Mucosa of rectum (tissue), 2 donors: ENCODE measurements around the gene GH1.
"Not testable (repeated sequence)": the region's sequence is repeated elsewhere in the genome, so short reads cannot be mapped to it uniquely, and the experiment has no call there.

Source experiments
- H3K27ac ChIP-seq, 2 donors: one replicate each; pipeline ENCODE4 v1.7.0; 2013; ENCODE audit warnings: inconsistent platforms in 2 of 2, low read depth in 2 of 2, low read length in 2 of 2
- H3K27me3 ChIP-seq, 2 donors: one replicate each; pipeline ENCODE4 v1.7.0; 2013; ENCODE audit warnings: low read length in 2 of 2; ENCODE audit not compliant: control insufficient read depth in 2 of 2, insufficient read depth in 2 of 2
- H3K36me3 ChIP-seq, 2 donors: one replicate each; pipeline ENCODE4 v1.7.0; 2013; ENCODE audit warnings: low read length in 2 of 2; ENCODE audit not compliant: control insufficient read depth in 2 of 2, insufficient read depth in 2 of 2
- H3K4me1 ChIP-seq, 2 donors: one replicate each; pipeline ENCODE4 v1.7.0; 2013; ENCODE audit warnings: low read length in 2 of 2, mild to moderate bottlenecking in 1 of 2; ENCODE audit not compliant: control insufficient read depth in 2 of 2, insufficient read depth in 2 of 2
- H3K4me3 ChIP-seq, 2 donors: one replicate each; pipeline ENCODE4 v1.7.0; 2013; ENCODE audit warnings: low read length in 2 of 2
- H3K9ac ChIP-seq, 2 donors: one replicate each; pipeline ENCODE4 v1.7.0; 2013; ENCODE audit warnings: low read length in 2 of 2, low read depth in 1 of 2, mild to moderate bottlenecking in 1 of 2
- H3K9me3 ChIP-seq, 2 donors: one replicate each; pipeline ENCODE4 v1.7.0; 2013; ENCODE audit warnings: low read length in 2 of 2; ENCODE audit not compliant: control insufficient read depth in 2 of 2
- donor health status: healthy.
- donor health status: Normal muscosa, but diverticular disease.

Gene GH1

GRCh38 chr17:63916566-63917185 lies 2.0 kb downstream of the GH1 start:
- no peaks in the 10 kb centered on the region for H3K9me3 ChIP-seq
- no peak overlapping the region for H3K4me3 ChIP-seq
- no peak overlapping the region for H3K27ac ChIP-seq
- no peaks in the 10 kb centered on the region for H3K36me3 ChIP-seq
- no peaks in the 10 kb centered on the region for H3K4me1 ChIP-seq
- no peak overlapping the region for H3K9ac ChIP-seq
- H3K27me3 ChIP-seq = no peaks in the 10 kb centered on the region

- not testable (repeated sequence) for H3K27me3 ChIP-seq, H3K9me3 ChIP-seq, H3K4me3 ChIP-seq, H3K9ac ChIP-seq, H3K27ac ChIP-seq, H3K36me3 ChIP-seq, H3K4me1 ChIP-seq
These were observed 2.9 kb downstream of the GH1 start for GRCh38 chr17:63915753-63916152.

DNA sequence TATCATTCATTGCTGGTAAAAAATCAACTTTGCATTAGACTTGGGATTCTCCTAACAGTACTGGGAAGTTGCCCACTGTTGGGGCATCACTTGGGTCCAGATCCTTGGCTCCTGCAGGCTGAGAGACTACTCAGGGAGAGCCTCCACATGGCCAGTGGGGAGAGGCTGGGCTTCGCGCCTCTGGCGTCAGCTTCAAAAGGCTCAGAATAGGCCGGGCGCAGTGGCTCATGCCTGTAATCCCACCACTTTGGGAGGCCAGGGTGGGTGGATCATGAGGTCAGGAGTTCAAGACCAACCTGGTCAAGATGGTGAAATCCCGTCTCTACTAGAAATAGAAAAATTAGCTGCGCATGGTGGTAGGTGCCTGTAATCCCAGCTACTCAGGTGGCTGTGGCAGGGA lies 4.2 kb downstream of the GH1 start:
- Histone ChIP-seq H3K36me3 (no peaks in the 10 kb centered on the region), H3K27me3 (no peaks in the 10 kb centered on the region), H3K27ac (no peak overlapping the region), H3K9ac (no peak overlapping the region), H3K4me1 (no peaks in the 10 kb centered on the region), H3K4me3 (no peak overlapping the region), H3K9me3 (no peaks in the 10 kb centered on the region)

DNA sequence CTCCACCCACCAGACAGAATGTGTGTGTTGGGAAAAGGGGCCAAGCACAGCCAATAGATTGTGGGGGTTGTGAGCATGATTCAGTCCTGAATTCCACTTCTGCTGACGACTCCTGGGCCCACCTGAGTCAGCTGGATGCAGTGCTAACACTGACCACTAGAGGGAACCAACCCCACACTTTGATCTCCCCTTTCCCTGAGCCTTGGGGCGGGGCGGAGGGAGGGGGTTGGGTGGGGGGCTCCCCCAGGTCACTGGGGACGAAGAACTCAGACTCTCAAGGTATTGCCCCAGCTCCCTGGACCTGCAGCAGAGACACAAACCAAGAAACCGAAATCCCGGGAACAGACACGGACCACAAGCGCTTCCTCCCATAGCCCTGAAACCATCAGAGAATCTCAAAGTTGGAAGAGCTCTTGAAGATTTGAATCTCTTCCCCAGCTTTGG lies 7.0 kb downstream of the GH1 start:
- H3K9me3 ChIP-seq = no peaks in the 10 kb centered on the region
- H3K36me3 ChIP-seq = no peaks in the 10 kb centered on the region
- no peaks in the 10 kb centered on the region for H3K4me1 ChIP-seq
- no peak overlapping the region for H3K4me3 ChIP-seq
- H3K27ac ChIP-seq = no peak overlapping the region
- no peaks in the 10 kb centered on the region for H3K27me3 ChIP-seq
- H3K9ac ChIP-seq = no peak overlapping the region

DNA sequence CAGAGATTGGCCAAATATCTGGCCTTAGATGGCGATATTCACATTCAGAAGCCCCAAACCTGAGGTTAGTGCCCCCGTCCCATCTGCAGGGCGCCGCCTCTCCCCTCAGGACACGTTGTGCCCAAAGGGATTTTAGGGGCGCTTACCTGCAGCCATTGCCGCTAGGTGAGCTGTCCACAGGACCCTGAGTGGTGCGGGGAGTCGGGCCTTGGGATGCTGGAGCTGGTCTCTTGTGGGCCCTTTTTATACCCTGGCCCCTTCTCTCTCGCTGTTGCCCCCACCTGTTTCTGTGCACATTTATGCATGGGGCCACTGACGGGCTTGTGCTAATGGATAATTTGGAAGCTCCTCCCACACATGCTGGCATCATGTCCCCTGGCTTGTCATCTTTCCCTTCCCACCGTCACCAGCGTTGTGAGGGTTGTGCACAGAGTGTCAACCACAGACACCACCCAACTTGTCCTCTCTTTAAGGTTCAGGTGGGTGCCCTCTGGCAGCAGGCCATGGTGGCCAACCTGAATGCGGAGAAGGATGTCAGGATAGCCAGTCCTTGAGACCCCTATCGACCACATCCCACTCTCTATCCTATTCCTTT lies 7.5 kb downstream of the GH1 start, which contains the start of gene CSHL1:
Gene CSHL1, minus strand, starts transcription at position 218 of the 595 bp plus-strand sequence. Its CDS starts 62 bp downstream, at position 156.
- H3K9me3 ChIP-seq = no peaks in the 10 kb centered on the region
- H3K27me3 ChIP-seq = no peaks in the 10 kb centered on the region
- H3K4me1 ChIP-seq = no peaks in the 10 kb centered on the region
- no peak within 1 kb of the TSS for H3K9ac ChIP-seq
- H3K36me3 ChIP-seq = no peaks in the 10 kb centered on the region
- H3K4me3 ChIP-seq = no peak within 1 kb of the TSS
- no peak within 1 kb of the TSS for H3K27ac ChIP-seq

- H3K4me3 ChIP-seq = no peak overlapping the region
- no peaks in the 10 kb centered on the region for H3K27me3 ChIP-seq
- no peaks in the 10 kb centered on the region for H3K9me3 ChIP-seq
- no peak overlapping the region for H3K27ac ChIP-seq
- H3K4me1 ChIP-seq = no peaks in the 10 kb centered on the region
- no peak overlapping the region for H3K9ac ChIP-seq
- no peaks in the 10 kb centered on the region for H3K36me3 ChIP-seq
These were observed 8.5 kb downstream of the GH1 start for GRCh38 chr17:63910096-63910495.

GRCh38 chr17:63909586-63909985 lies 9.1 kb downstream of the GH1 start:
- not testable (repeated sequence) for H3K9me3 ChIP-seq, H3K4me1 ChIP-seq, H3K4me3 ChIP-seq, H3K27ac ChIP-seq, H3K27me3 ChIP-seq, H3K9ac ChIP-seq, H3K36me3 ChIP-seq

GRCh38 chr17:63907161-63907778 lies 11.4 kb downstream of the GH1 start:
- not testable (repeated sequence) for H3K4me3 ChIP-seq, H3K27ac ChIP-seq, H3K9ac ChIP-seq, H3K4me1 ChIP-seq, H3K9me3 ChIP-seq, H3K27me3 ChIP-seq, H3K36me3 ChIP-seq

GRCh38 chr17:63904796-63905195 lies 13.8 kb downstream of the GH1 start:
- not testable (repeated sequence) for H3K36me3 ChIP-seq, H3K27me3 ChIP-seq, H3K27ac ChIP-seq, H3K9ac ChIP-seq, H3K4me3 ChIP-seq, H3K4me1 ChIP-seq, H3K9me3 ChIP-seq

DNA sequence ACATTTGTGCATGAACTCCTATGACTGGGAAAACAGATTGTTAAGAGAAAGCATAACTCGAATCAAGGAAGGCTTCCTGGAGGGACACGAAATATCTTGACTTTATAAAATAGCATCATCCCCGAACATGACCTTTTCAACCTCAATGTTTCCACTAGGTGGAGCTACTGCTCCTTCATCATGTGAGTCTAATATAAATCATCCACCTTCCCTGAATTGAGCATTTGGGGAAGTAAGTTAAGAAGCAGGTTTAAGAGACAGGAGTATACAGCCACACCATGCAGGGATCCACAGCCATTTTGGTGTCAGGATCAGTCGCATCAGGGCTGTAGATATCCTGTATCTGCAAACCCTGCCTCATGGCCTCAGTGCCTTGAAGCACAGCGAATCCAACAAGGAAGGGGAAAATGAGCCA lies 14.8 kb downstream of the GH1 start:
- H3K36me3 ChIP-seq, H3K4me1 ChIP-seq, H3K4me3 ChIP-seq, H3K27me3 ChIP-seq, H3K27ac ChIP-seq, H3K9ac ChIP-seq, H3K9me3 ChIP-seq: not testable (repeated sequence)
